Retinal pigment epithelial cell (primary cell): ENCODE data around the gene MRPS15.

Experiments
- DNase-seq: peaks from one replicate; pipeline ENCODE4 v3.0.0-alpha.2; 2010; ENCODE audit warnings: low read depth
- H3K4me3 ChIP-seq: 2 replicates; pipeline ENCODE4 v1.5.1; 2011; ENCODE audit warnings: mild to moderate bottlenecking, low read length, control low read depth, moderate library complexity
- TF ChIP-seq, protein P1 (sequence below): conservative IDR thresholded peaks from 2 replicates; pipeline ENCODE4 v1.5.1; 2011; ENCODE audit warnings: low read depth, low read length, control low read depth, inconsistent platforms

MRPS15 gene

DNA sequence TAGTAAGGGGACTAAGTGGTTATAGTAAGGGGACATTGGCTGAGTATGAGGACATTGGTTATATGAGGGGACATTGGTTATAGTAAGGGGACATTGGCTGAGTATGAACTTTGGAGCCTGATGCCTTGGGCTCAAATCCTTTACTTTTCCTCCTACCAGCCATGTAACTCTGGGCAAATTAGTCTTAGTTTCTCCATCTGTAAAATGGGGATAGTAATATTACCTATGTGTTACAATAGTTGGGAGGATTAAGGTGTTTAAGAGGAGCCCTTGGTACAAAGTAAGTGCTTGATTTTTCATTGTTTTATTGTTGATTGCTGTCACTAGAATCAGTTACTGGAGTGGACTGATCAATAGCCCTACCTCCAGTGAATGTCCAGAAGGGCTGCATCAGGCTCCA lies 16.7 kb downstream of the MRPS15 start:
- no peak overlapping the region for H3K4me3 ChIP-seq
- no peak for DNase-seq
- TF ChIP-seq, protein P1, sequence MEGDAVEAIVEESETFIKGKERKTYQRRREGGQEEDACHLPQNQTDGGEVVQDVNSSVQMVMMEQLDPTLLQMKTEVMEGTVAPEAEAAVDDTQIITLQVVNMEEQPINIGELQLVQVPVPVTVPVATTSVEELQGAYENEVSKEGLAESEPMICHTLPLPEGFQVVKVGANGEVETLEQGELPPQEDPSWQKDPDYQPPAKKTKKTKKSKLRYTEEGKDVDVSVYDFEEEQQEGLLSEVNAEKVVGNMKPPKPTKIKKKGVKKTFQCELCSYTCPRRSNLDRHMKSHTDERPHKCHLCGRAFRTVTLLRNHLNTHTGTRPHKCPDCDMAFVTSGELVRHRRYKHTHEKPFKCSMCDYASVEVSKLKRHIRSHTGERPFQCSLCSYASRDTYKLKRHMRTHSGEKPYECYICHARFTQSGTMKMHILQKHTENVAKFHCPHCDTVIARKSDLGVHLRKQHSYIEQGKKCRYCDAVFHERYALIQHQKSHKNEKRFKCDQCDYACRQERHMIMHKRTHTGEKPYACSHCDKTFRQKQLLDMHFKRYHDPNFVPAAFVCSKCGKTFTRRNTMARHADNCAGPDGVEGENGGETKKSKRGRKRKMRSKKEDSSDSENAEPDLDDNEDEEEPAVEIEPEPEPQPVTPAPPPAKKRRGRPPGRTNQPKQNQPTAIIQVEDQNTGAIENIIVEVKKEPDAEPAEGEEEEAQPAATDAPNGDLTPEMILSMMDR = no peak

DNA sequence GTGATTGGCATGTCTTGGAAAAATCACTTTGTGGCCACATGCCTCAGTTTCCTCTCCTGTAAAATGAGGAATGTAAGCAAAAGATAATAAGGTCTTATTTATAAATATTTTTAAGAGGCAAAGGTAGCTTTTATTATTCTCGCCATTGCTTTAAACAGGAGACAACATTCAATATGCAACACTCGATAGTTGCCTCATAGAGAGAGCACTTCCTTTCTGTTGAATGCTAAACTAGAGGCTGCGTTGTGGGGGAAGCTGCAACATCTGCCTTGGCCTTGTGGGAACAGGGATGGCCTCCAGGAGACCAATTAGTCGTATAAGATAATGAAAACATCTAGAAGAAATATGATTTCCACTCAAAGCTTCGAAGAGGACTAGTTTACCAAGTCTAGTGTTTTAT lies 17.4 kb downstream of the MRPS15 start:
- no peak overlapping the region for H3K4me3 ChIP-seq
- no peak for DNase-seq
- TF ChIP-seq, protein P1 = no peak

DNA sequence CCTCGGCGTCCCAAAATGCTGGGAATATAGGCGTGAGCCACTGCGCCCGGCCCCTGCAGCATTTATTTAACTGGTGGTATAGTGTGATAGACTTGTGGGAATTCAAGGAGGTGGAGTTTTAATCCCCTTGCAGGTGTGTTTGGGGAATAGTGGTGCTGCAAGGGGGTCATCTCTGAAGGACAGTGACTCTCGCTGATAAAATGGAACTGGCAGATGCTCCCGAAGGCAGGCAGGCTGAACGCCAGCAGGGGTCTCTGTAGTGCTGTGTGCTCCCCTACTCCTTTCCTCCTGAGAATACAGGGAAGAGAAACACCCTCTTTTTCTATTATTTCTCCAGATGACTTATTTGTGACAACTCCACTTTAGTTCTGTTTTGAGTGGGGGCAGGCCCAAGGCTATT lies 17.9 kb downstream of the MRPS15 start:
- TF ChIP-seq, protein P1 = peak; percentile 25
- DNase-seq = no peak
- H3K4me3 ChIP-seq = no peak overlapping the region

DNA sequence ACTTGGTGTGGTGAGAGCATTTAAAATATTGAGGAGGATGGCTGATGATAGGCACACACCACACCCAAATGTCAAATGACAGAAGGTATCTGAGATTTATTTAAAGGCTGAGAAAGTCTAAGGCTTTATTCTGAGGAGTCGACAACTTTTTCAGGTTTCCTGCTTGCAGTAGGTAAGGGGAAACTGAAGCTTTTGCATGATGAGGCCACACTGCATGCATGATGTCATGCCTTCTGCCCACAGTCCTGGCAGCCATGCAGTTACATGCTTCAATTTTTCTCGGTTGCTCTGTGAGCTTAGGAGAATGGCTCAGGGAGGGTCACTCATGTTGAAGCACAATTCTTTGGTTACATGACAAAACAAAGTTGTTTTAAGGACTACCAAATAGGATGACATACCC lies 20.9 kb downstream of the MRPS15 start:
- H3K4me3 ChIP-seq = no peak overlapping the region
- TF ChIP-seq, protein P1 = no peak
- DNase-seq = no peak

DNA sequence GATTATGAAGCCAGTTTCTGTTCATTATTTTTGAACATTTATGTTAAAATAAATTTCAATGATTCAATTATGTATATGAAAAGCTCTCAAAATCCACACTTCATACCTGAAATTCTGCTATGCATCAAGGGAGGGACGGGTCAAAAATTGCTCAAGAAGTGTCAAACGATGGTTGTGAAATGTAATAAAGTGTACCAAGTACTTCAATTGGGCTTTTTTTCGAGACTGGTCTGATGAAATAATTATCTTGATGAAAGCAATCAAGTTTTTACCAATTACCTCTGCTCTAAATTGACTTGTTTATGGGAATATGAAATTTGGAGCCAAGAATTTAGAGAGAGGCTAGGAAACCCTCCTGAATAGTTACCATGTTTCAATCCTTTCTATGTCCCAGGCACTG lies 21.8 kb downstream of the MRPS15 start:
- TF ChIP-seq, protein P1 = no peak
- no peak overlapping the region for H3K4me3 ChIP-seq
- DNase-seq = no peak

DNA sequence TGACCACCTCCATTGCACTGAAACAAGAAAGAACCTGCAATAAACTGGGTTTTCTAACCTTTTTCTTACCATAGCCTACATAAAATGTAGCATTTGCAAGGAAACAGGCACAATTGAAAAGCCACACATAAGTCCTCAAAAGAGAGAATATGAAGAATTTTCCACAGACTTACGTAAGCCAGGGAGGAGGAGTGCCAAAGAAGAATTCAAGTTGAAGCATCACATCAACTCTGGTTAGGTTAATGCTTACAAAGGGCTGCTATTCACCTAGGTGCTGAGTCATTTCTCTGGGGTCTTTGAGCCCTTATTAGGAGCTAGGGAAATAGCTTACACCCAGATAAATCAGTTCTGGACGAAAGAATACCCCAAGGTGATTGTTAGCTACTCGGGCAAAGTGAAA lies 23.5 kb downstream of the MRPS15 start:
- H3K4me3 ChIP-seq = no peak overlapping the region
- TF ChIP-seq, protein P1 = no peak
- no peak for DNase-seq

DNA sequence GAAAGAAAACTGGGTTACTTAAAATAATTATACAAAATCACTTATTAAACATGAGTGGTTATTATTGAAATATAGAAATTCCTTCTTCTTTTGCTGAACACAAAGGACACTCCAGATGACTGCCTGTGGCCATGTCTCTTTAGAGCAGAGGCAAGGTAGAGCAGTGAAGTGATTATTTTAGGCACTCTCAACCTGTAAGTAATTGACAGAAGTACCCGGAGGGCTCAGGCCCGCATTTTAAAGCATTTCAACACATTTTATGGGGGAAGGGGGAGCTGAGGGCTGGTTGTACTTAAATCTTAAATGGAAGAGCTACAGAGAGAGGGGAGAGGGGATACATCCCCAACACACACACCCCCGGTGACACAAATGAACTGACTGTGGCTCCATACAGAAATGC lies 24.1 kb downstream of the MRPS15 start:
- no peak overlapping the region for H3K4me3 ChIP-seq
- TF ChIP-seq, protein P1 = no peak
- DNase-seq = no peak
